Progenitor cell of endocrine pancreas (in vitro differentiated cells): ENCODE measurements around the gene SCRT2. TPM values are rescaled to one million over a fixed set of nuclear protein-coding genes. Genes with fewer than 3 reads are reported as not detected.

Experiments used
- DNase-seq: peaks from one replicate; pipeline ENCODE4 v3.0.0; 2021; ENCODE audit warnings: low spot score; ENCODE audit not compliant: unreplicated experiment
- H3K27ac Mint-ChIP-seq: 2 replicates; pipeline ENCODE4 v1.8.0; 2021; ENCODE audit warnings: mild to moderate bottlenecking, moderate library complexity, mixed read lengths
- H3K27me3 Mint-ChIP-seq: 2 replicates; pipeline ENCODE4 v1.8.0; 2021; ENCODE audit warnings: mixed read lengths
- H3K36me3 Mint-ChIP-seq: 2 replicates; pipeline ENCODE4 v1.8.0; 2022; ENCODE audit warnings: mixed read lengths; ENCODE audit not compliant: insufficient read depth
- H3K4me1 Mint-ChIP-seq: 2 replicates; pipeline ENCODE4 v1.8.0; 2021; ENCODE audit warnings: low read depth, mixed read lengths
- H3K4me3 Mint-ChIP-seq: 2 replicates; pipeline ENCODE4 v1.8.0; 2021; ENCODE audit warnings: low read depth, mild to moderate bottlenecking, moderate library complexity, mixed read lengths
- H3K9me3 Mint-ChIP-seq: 2 replicates; pipeline ENCODE4 v1.8.0; 2021; ENCODE audit warnings: low read depth, mixed read lengths
- CTCF ChIP-seq: fragments of 200-600 bp; sonication (generic); IDR thresholded peaks from one replicate; pipeline ENCODE4 v1.5.0; 2021; ENCODE audit warnings: antibody characterized with exemption, mild to moderate bottlenecking; ENCODE audit not compliant: unreplicated experiment
- total RNA-seq: library from RNA; stranded (reverse); gene quantifications from 2 replicates; pipeline ENCODE4 v1.2.1, GENCODE V29; 2021

The SCRT2 gene
- total RNA-seq, 1 donor from 2014 or later, result not detected

GRCh38 chr20:664151-664550 lies 11.5 kb downstream of the SCRT2 start:
- no peak overlapping the region for H3K27ac Mint-ChIP-seq
- no peak for TF ChIP-seq CTCF
- H3K4me3 Mint-ChIP-seq, result no peak overlapping the region
- H3K4me1 Mint-ChIP-seq, result peaks cover 2% of the 10 kb centered on the region
- DNase-seq, result no peak
- H3K9me3 Mint-ChIP-seq, result no peaks in the 10 kb centered on the region
- peaks cover 63% of the 10 kb centered on the region for H3K27me3 Mint-ChIP-seq
- no peaks in the 10 kb centered on the region for H3K36me3 Mint-ChIP-seq

- Mint-ChIP-seq H3K27ac (no peak overlapping the region), H3K36me3 (no peaks in the 10 kb centered on the region), H3K9me3 (no peaks in the 10 kb centered on the region), H3K4me3 (no peak overlapping the region), H3K27me3 (peaks cover 67% of the 10 kb centered on the region), H3K4me1 (peaks cover 2% of the 10 kb centered on the region)
- DNase-seq, result no peak
- TF ChIP-seq CTCF, result no peak
Observed at GRCh38 chr20:663315-664090, 12.1 kb downstream of the SCRT2 start.

GRCh38 chr20:662277-663192 lies 13.1 kb downstream of the SCRT2 start:
- no peaks in the 10 kb centered on the region for H3K9me3 Mint-ChIP-seq
- no peak overlapping the region for H3K27ac Mint-ChIP-seq
- DNase-seq, result no peak
- no peaks in the 10 kb centered on the region for H3K36me3 Mint-ChIP-seq
- no peak overlapping the region for H3K4me3 Mint-ChIP-seq
- peaks cover 71% of the 10 kb centered on the region for H3K27me3 Mint-ChIP-seq
- no peak for TF ChIP-seq CTCF
- H3K4me1 Mint-ChIP-seq, result peaks cover 2% of the 10 kb centered on the region

GRCh38 chr20:661474-662270 lies 13.9 kb downstream of the SCRT2 start:
- Mint-ChIP-seq H3K27me3 (peaks cover 72% of the 10 kb centered on the region), H3K4me1 (peaks cover 2% of the 10 kb centered on the region), H3K36me3 (no peaks in the 10 kb centered on the region), H3K9me3 (no peaks in the 10 kb centered on the region), H3K27ac (no peak overlapping the region), H3K4me3 (no peak overlapping the region)
- no peak for DNase-seq
- no peak for TF ChIP-seq CTCF
